D721Med (cell line): ENCODE measurements around the gene CC2D1A.

Source experiments
- DNase-seq: peaks from one replicate; pipeline ENCODE4 v3.0.0; 2011; ENCODE audit warnings: low spot score; ENCODE audit not compliant: insufficient read length
- FAIRE-seq: peaks from 2 replicates; lab custom pipeline; 2011; peaks lifted over from hg19 to GRCh38; lab: Jason Lieb, UNC
- TF ChIP-seq, protein P1 (sequence below): IDR thresholded peaks from 2 replicates; pipeline ENCODE4 v1.5.1; 2012; ENCODE audit warnings: mild to moderate bottlenecking, control low read depth; ENCODE audit not compliant: insufficient read depth; ENCODE audit errors: missing control alignments

CC2D1A gene

DNA sequence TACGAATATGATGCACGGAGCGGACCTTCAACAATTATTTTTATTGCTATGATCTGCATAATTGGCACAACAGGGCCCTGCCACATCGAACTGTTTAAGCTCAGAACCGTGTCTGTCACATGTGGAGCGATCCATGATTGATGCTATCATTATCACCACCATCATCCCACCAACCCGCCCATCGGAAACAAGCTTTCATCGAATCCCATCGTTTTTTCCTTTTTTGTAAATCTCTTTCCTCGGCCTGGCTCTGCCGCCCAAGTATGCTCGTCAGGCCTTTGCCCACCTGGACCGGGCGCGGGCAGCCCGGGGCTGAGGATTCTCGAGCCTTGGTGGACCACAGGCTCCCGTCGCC lies 45.8 kb downstream of the CC2D1A start:
- FAIRE-seq: no peak
- TF ChIP-seq, protein P1, sequence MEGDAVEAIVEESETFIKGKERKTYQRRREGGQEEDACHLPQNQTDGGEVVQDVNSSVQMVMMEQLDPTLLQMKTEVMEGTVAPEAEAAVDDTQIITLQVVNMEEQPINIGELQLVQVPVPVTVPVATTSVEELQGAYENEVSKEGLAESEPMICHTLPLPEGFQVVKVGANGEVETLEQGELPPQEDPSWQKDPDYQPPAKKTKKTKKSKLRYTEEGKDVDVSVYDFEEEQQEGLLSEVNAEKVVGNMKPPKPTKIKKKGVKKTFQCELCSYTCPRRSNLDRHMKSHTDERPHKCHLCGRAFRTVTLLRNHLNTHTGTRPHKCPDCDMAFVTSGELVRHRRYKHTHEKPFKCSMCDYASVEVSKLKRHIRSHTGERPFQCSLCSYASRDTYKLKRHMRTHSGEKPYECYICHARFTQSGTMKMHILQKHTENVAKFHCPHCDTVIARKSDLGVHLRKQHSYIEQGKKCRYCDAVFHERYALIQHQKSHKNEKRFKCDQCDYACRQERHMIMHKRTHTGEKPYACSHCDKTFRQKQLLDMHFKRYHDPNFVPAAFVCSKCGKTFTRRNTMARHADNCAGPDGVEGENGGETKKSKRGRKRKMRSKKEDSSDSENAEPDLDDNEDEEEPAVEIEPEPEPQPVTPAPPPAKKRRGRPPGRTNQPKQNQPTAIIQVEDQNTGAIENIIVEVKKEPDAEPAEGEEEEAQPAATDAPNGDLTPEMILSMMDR: no peak
- DNase-seq: no peak

DNA sequence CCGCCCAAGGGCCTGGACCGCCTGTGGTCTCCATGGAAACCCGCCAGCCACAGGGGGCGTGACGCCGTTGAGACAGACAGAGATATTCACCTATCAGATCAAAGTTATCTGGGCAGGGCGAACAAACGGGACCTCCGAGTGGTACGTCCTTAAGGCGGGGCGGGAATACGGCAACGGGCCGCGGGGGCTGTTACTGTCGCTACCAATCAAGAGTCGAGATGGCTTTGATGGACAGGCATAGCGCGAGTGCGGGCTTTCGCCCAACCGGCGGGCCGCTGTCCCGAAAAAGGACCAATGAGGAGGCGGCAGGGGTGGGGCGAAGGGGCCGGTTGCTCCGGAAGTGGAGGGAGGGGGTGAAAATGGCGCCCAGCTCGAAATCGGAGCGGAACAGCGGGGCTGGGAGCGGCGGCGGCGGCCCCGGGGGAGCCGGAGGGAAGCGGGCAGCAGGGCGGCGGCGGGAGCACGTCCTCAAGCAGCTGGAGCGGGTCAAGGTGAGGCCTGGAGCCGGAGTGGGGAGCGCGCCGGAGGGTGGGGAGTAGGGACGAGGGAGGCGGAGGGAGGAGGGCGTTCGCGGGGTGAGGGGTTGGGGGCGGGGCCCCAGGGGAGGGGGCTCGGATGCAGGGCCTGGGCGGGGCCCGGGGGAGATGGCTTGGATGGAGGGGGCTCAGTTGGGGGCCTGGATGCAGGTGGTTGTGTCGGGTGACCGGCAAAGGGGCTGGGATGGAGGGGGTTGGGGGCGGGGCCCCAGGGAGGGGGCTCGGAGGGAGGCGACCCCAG lies 46.3 kb downstream of the CC2D1A start, which contains the start of gene DCAF15:
TSS of gene DCAF15 (plus strand) at position 356 of the 777 bp plus-strand sequence. CDS start at position 360, 4 bp downstream.
- FAIRE-seq (no peak), DNase-seq (peak; percentile 100)
- TF ChIP-seq, protein P1: no peak

DNA sequence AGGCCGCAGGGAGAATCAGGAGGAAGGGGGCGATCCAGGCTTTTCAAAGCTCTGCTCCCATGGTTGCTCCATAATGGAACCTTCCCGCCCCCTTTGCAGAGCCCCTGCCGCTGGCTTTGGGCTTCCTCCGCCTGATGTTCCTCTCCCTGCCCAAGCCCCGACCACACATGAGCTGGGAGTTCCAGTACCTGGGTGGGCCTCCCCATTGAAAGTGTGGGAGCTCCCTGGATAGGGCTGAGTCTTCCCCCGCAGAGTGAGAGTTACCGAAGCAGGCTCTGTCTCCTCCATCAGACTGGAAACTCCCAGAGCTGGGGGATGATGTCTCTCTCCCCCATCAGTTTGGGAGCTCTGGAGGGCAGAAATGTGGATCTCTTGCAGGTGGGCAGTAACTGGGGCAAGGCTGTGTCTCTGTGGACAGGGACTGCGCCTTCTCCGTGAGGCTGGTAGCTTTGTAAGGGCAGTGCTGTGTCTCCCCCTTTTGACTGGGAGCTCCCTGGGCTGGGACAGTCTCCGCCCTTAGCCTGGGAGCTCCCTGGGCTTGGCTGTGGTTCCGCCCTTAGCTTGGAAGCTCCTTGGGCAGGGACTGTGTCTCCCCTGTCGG lies 47.0 kb downstream of the CC2D1A start:
- TF ChIP-seq, protein P1: no peak
- no peak for FAIRE-seq
- no peak for DNase-seq

DNA sequence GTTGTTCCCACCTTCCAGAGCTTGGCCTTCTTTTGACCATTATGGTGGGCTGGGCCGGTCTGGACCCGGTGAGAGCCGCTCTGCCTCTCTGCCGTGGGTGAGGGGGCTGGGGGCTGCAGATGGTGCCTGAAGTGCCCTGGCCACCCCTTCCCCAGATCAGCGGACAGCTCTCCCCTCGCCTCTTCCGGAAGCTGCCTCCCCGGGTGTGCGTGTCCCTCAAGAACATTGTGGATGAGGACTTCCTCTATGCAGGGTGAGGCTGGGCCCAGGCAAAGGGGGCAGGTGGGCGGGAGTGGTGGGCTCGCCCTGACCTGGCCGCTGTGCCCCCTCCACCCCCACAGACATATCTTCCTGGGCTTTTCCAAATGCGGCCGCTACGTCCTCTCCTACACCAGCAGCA lies 48.2 kb downstream of the CC2D1A start:
- FAIRE-seq (no peak), DNase-seq (no peak)

DNA sequence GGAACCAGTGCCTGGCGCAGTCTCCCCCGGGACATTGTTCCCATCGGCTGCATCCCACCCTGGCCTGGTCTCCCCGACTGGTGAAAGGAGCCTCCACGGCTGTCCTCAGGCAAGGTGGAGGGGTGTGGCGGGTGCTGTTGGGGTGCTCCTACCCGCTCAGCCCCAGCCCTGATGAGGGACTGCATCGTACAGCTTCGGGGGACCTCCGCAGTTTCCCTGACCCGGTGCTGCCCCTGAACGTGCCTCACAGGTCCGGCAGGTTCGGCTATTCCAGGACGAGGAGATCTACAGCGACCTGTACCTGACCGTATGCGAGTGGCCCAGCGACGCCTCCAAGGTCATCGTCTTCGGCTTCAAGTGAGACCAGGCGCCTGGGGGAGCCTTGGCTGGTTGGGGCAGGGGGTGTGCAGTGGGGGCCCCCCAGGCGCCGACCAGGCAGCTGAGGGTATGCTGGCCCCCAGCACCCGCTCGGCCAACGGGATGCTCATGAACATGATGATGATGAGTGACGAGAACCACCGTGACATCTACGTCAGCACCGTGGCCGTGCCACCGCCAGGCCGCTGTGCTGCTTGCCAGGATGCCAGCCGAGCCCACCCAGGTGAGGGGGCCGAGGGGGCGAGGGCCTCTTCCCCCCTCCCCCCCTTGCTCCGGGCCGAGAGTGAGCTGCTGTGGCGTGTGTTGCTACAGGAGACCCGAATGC lies 49.8 kb downstream of the CC2D1A start:
- DNase-seq (no peak), FAIRE-seq (no peak)
- TF ChIP-seq, protein P1: no peak

More for the DNA sequence above, 48.2 kb downstream of the CC2D1A start:
- TF ChIP-seq, protein P1: no peak

DNA sequence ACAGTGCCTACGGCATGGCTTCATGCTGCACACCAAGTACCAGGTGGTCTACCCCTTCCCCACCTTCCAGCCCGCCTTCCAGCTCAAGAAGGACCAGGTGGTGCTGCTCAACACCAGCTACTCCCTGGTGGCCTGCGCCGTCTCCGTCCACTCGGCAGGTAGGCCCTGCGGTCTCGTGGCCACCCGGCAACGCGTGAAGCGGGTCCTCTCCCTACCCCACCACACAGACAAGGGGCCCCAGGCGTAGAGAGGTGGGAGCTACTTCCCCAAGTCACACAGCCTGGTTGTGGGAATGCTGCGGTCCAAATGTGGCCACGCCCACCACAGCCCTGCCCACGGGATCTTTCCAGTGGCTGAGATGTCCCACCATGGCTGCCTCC lies 50.4 kb downstream of the CC2D1A start:
- TF ChIP-seq, protein P1: no peak
- DNase-seq: no peak
- no peak for FAIRE-seq
